Testis (tissue), 3 donors: ENCODE measurements around the gene MYO5B. TPM values are rescaled to one million over a fixed set of nuclear protein-coding genes. Genes with fewer than 3 reads are reported as not detected.

Experiments
- DNase-seq: peaks from one replicate; pipeline ENCODE4 v3.0.0-alpha.2; 2019
- H3K27ac ChIP-seq, 2 donors: fragments of 200-600 bp; sonication (generic); one replicate each; pipeline ENCODE4 v1.5.1; 2019
- H3K27me3 ChIP-seq: fragments of 200-600 bp; sonication (generic); one replicate; pipeline ENCODE4 v1.5.1; 2019
- H3K36me3 ChIP-seq: fragments of 200-600 bp; sonication (generic); one replicate; pipeline ENCODE4 v1.5.1; 2017; ENCODE audit warnings: low read depth; ENCODE audit errors: missing control alignments
- H3K4me1 ChIP-seq: fragments of 200-600 bp; sonication (generic); one replicate; pipeline ENCODE4 v1.5.1; 2019
- H3K4me3 ChIP-seq, 2 donors: fragments of 200-600 bp; sonication (generic); one replicate each; pipeline ENCODE4 v1.5.1; 2017 to 2019
- H3K9me3 ChIP-seq: fragments of 200-600 bp; sonication (generic); one replicate; pipeline ENCODE4 v1.5.1; 2017
- POLR2A ChIP-seq: fragments of 450-650 bp; IDR thresholded peaks from one replicate; pipeline ENCODE4 v1.6.1; 2017; ENCODE audit warnings: antibody characterized with exemption, mild to moderate bottlenecking, moderate library complexity
- WGBS, 2 donors: methylation state at CpG; one replicate each; pipeline ENCODE4 v1.1.5; 2018; 5-methylcytosine and 5-hydroxymethylcytosine counted together
- intact Hi-C: fragments of 100-400 bp; cut with DNase I; formaldehyde crosslinking; loops from one replicate; pipeline ENCODE4 v1.15.1; 2023; ENCODE audit warnings: low total_unique reads
- polyA plus RNA-seq: library from polyadenylated mRNA; stranded (reverse); fragments of 350-450 nt; fragmentation: Illumina TruSeq; extraction: RNeasy Lipid Tissue Mini Kit (QIAGEN cat#74804); gene quantifications from one replicate; pipeline ENCODE4 v1.2.3, GENCODE V29; 2014; ENCODE audit warnings: low read depth, low replicate concordance; ENCODE audit not compliant: insufficient read depth
- total RNA-seq, 2 donors: library from RNA; depleted of rRNA; stranded (reverse); fragments of >200 nt; gene quantifications; one replicate each; pipeline ENCODE4 v1.2.3, GENCODE V29; 2016
- TF ChIP-seq, protein P1 (sequence below), 3 experiments: fragments of 450-650 bp in 2 of 3; fragments of 200-600 bp in 1 of 3; sonication (generic) in 1 of 3; IDR thresholded peaks; one replicate each; pipeline ENCODE4 v1.5.1; 2016 to 2019; ENCODE audit warnings: antibody characterized with exemption in 3 of 3, mild to moderate bottlenecking in 2 of 3, moderate library complexity in 1 of 3

Gene MYO5B
- total and polyA plus RNA-seq, 3 donors from 2014 or later = 24.8 to 31.8 (median 26.1) TPM

DNA sequence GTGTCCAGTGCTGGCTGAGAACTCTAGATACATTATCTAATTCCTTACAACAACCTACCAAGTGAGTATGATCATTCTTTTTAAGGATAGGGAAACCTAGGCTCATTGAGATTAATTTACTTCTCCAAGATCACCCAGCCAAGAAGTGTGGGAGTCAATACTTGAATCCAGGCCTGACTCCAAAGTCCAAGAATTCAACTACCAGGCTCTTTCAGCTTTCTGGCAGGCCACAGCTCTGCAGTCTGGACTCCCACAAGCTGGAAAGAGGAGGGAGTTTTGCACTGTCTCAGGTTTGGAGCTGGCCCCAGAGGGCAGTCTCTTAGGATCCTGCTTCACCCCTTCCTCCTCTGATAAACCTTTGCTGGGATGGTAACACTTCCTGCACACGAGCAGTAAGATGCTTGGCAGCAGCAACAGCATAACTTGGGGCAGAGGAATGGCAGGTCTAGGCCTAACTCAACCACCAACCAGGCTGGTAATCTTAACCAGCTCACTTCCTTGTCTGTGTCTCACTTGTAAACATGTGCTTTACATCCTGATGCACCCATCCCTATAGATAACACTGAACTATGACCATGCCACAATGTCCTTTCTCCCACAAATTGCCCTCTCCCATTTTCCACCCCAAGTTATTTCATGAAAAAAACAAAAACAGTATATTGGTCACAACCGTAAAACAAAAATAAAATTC is 270.5 kb downstream of the MYO5B start:
- Histone ChIP-seq H3K27me3 (no peaks in the 10 kb centered on the region), H3K4me3 (no peak overlapping the region), H3K4me1 (no peaks in the 10 kb centered on the region), H3K36me3 (no peaks in the 10 kb centered on the region), H3K27ac (no peak overlapping the region), H3K9me3 (no peaks in the 10 kb centered on the region)
- TF ChIP-seq, protein P1, sequence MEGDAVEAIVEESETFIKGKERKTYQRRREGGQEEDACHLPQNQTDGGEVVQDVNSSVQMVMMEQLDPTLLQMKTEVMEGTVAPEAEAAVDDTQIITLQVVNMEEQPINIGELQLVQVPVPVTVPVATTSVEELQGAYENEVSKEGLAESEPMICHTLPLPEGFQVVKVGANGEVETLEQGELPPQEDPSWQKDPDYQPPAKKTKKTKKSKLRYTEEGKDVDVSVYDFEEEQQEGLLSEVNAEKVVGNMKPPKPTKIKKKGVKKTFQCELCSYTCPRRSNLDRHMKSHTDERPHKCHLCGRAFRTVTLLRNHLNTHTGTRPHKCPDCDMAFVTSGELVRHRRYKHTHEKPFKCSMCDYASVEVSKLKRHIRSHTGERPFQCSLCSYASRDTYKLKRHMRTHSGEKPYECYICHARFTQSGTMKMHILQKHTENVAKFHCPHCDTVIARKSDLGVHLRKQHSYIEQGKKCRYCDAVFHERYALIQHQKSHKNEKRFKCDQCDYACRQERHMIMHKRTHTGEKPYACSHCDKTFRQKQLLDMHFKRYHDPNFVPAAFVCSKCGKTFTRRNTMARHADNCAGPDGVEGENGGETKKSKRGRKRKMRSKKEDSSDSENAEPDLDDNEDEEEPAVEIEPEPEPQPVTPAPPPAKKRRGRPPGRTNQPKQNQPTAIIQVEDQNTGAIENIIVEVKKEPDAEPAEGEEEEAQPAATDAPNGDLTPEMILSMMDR (IDR thresholded peaks at IDR 0.05) = no peak
- no peak for TF ChIP-seq POLR2A
- 73 to 76% methylated on average over 2 of the region's 2 CpGs for WGBS, 2 donors
- intact Hi-C loops = no loop called here
- DNase-seq = no peak

DNA sequence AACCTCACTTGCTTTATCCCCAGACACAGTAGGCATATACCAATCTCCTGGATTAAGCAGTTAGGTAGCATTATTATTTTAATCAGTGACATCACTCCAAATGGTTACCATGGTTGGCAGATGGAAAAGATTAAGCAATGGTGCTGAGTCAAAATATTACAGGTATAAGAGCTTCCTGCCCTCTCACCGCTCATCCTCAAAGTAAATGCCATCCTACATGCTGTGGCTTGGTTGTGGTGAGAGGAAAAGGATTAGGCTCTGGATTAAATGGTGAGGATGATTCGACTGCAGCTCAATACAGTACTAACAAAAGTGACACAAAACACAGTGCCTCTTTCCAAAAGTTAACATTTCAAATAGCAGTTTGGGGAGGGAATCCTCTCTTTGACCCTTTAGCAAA is 272.7 kb downstream of the MYO5B start:
- TF ChIP-seq, protein P1 (IDR thresholded peaks at IDR 0.05) = no peak
- no peak for TF ChIP-seq POLR2A
- Histone ChIP-seq H3K4me1 (no peaks in the 10 kb centered on the region), H3K4me3 (no peak overlapping the region), H3K27ac (no peak overlapping the region), H3K9me3 (no peaks in the 10 kb centered on the region), H3K36me3 (no peaks in the 10 kb centered on the region), H3K27me3 (no peaks in the 10 kb centered on the region)
- no peak for DNase-seq
- intact Hi-C loops = no loop called here
- 84 to 96% methylated on average over 2 of the region's 2 CpGs for WGBS, 2 donors

DNA sequence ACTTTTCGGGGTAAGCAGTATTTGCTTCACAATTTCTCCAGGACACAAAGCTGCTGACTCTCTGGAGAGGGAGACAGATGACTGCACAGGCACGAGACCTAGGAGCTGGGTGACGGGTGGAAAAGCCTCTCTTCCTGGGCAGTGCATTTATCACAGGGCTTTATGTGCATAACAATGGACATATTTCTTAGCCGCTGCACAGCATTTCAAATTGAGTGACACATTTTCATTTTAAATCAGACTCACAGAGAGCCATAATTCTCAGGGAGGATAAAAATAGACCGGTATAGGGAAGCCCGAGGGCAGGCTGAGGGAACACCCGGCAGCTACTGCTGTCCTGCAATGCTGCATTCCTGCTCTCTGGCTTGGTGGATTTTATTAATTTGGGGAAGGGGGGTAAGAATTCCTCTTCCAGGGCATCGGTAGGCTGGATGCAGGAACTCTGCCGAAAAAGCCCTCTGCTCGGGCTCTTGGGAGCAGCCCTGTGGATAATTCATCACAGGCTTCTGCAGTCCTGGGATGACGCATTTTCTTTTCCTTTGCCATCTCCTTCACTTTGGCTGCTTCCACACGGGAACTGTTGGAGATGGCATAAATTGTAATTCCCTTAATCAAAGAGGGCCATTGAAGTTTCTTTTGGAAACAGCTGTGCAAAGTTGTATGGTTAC is 273.5 kb downstream of the MYO5B start:
- no peak overlapping the region for H3K4me3 ChIP-seq
- intact Hi-C loops = no loop called here
- H3K36me3 ChIP-seq = no peaks in the 10 kb centered on the region
- no peaks in the 10 kb centered on the region for H3K9me3 ChIP-seq
- TF ChIP-seq, protein P1 (IDR thresholded peaks at IDR 0.05) = no peak
- TF ChIP-seq POLR2A = no peak
- 72 to 80% methylated on average over 12 of the region's 12 CpGs for WGBS, 2 donors
- no peak overlapping the region for H3K27ac ChIP-seq
- H3K4me1 ChIP-seq = no peaks in the 10 kb centered on the region
- DNase-seq = no peak
- no peaks in the 10 kb centered on the region for H3K27me3 ChIP-seq

DNA sequence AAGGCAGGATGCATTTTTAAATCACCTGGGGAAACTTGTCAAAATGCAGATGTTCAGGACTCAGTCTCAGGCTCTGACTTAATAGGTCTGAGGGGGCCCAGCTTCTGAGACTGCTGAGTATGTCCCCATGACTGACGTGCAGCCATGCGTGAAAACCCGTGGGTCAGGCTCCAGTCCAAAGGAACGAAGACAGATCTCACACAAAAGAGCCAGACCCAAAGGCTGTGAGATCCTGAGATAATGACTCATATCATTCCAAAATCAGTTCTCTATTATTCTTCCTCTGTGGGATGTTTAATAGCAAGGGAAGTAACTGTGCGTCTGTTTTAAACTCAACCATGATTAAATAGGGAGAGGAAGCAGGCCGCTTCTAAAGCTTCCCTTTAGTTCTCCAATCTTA is 274.2 kb downstream of the MYO5B start:
- no peaks in the 10 kb centered on the region for H3K4me1 ChIP-seq
- WGBS, 2 donors = 58 to 75% methylated on average over 6 of the region's 6 CpGs
- intact Hi-C loops = no loop called here
- no peak overlapping the region for H3K27ac ChIP-seq
- H3K36me3 ChIP-seq = no peaks in the 10 kb centered on the region
- H3K4me3 ChIP-seq = no peak overlapping the region
- TF ChIP-seq, protein P1 (IDR thresholded peaks at IDR 0.05) = no peak
- TF ChIP-seq POLR2A = no peak
- no peak for DNase-seq
- no peaks in the 10 kb centered on the region for H3K27me3 ChIP-seq
- H3K9me3 ChIP-seq = no peaks in the 10 kb centered on the region
